ENCODE data around the gene SMIM35.

The SMIM35 gene

GRCh38 chr11:118099838-118100556 lies 13.2 kb upstream of the SMIM35 start:
- DNase-seq: no peak
- TF ChIP-seq GATA1 (IDR thresholded peaks at IDR 0.05; ENCODE audit: low read depth, low read length) (no peak), POLR2A (IDR thresholded peaks at IDR 0.05; ENCODE audit: low read length) (no peak)

GRCh38 chr11:118098996-118099837 lies 12.5 kb upstream of the SMIM35 start:
- TF ChIP-seq GATA1 (IDR thresholded peaks at IDR 0.05; ENCODE audit: low read depth, low read length) (no peak), POLR2A (IDR thresholded peaks at IDR 0.05; ENCODE audit: low read length) (no peak)
- no peak for DNase-seq

- TF ChIP-seq POLR2A (IDR thresholded peaks at IDR 0.05; ENCODE audit: low read length) (no peak), GATA1 (IDR thresholded peaks at IDR 0.05; ENCODE audit: low read depth, low read length) (no peak)
- no peak for DNase-seq
Measured at GRCh38 chr11:118095967-118096367, 9.2 kb upstream of the SMIM35 start.

- DNase-seq: no peak
- TF ChIP-seq POLR2A (IDR thresholded peaks at IDR 0.05; ENCODE audit: low read length) (no peak), GATA1 (IDR thresholded peaks at IDR 0.05; ENCODE audit: low read depth, low read length) (no peak)
Measured at GRCh38 chr11:118095493-118095892, 8.7 kb upstream of the SMIM35 start.

GRCh38 chr11:118092907-118093571 lies 6.3 kb upstream of the SMIM35 start:
- TF ChIP-seq GATA1 (IDR thresholded peaks at IDR 0.05; ENCODE audit: low read depth, low read length) (no peak), POLR2A (IDR thresholded peaks at IDR 0.05; ENCODE audit: low read length) (no peak)

GRCh38 chr11:118091690-118092089 lies 4.9 kb upstream of the SMIM35 start:
- DNase-seq: no peak
- TF ChIP-seq POLR2A (IDR thresholded peaks at IDR 0.05; ENCODE audit: low read length) (no peak), GATA1 (IDR thresholded peaks at IDR 0.05; ENCODE audit: low read depth, low read length) (no peak)

More at GRCh38 chr11:118092907-118093571, 6.3 kb upstream of the SMIM35 start:
- DNase-seq: no peak

GRCh38 chr11:118090545-118091162 lies 3.9 kb upstream of the SMIM35 start:
- no peak for TF ChIP-seq POLR2A (IDR thresholded peaks at IDR 0.05; ENCODE audit: low read length)
- TF ChIP-seq GATA1 (IDR thresholded peaks at IDR 0.05; ENCODE audit: low read depth, low read length): no peak
- DNase-seq: no peak

GRCh38 chr11:118088531-118088930 lies 1.8 kb upstream of the SMIM35 start:
- TF ChIP-seq POLR2A (IDR thresholded peaks at IDR 0.05; ENCODE audit: low read length) (no peak), GATA1 (IDR thresholded peaks at IDR 0.05; ENCODE audit: low read depth, low read length) (no peak)
- no peak for DNase-seq

- no peak for DNase-seq
- TF ChIP-seq GATA1 (IDR thresholded peaks at IDR 0.05; ENCODE audit: low read depth, low read length) (no peak), POLR2A (IDR thresholded peaks at IDR 0.05; ENCODE audit: low read length) (no peak)
Measured at GRCh38 chr11:118087931-118088330, 1.2 kb upstream of the SMIM35 start.

- no peak for DNase-seq
Measured at GRCh38 chr11:118084656-118085055, 2.1 kb downstream of the SMIM35 start.

GRCh38 chr11:118084247-118084646 lies 2.5 kb downstream of the SMIM35 start:
- DNase-seq: no peak
- TF ChIP-seq POLR2A (IDR thresholded peaks at IDR 0.05; ENCODE audit: low read length) (no peak), GATA1 (IDR thresholded peaks at IDR 0.05; ENCODE audit: low read depth, low read length) (no peak)

More at GRCh38 chr11:118084656-118085055, 2.1 kb downstream of the SMIM35 start:
- TF ChIP-seq POLR2A (IDR thresholded peaks at IDR 0.05; ENCODE audit: low read length) (no peak), GATA1 (IDR thresholded peaks at IDR 0.05; ENCODE audit: low read depth, low read length) (no peak)

- no peak for TF ChIP-seq GATA1 (IDR thresholded peaks at IDR 0.05; ENCODE audit: low read depth, low read length)
- TF ChIP-seq POLR2A (IDR thresholded peaks at IDR 0.05; ENCODE audit: low read length): no peak
Measured at GRCh38 chr11:118082880-118083552, 3.7 kb downstream of the SMIM35 start.

More at GRCh38 chr11:118082880-118083552, 3.7 kb downstream of the SMIM35 start:
- no peak for DNase-seq

Data from erythroblast (primary cell).